KMS-11 (cell line): ENCODE results near the gene EGLN2.
"Not testable (repeated sequence)": the region's sequence is repeated elsewhere in the genome, so short reads cannot be mapped to it uniquely, and the experiment has no call there.

Source experiments
- H2AFZ ChIP-seq: fragments of 200-600 bp; sonication (generic); 2 replicates; pipeline ENCODE4 v1.6.1; 2016; ENCODE audit warnings: antibody characterized with exemption, mixed run types, low read depth
- H3K27ac ChIP-seq: fragments of 200-600 bp; sonication (generic); 2 replicates; pipeline ENCODE4 v1.6.1; 2016; ENCODE audit warnings: mild to moderate bottlenecking, mixed run types
- H3K27me3 ChIP-seq: fragments of 200-600 bp; sonication (generic); 2 replicates; pipeline ENCODE4 v1.6.1; 2017; ENCODE audit warnings: mild to moderate bottlenecking, low read depth, mixed run types, moderate library complexity; ENCODE audit not compliant: insufficient read depth
- H3K36me3 ChIP-seq: fragments of 200-600 bp; sonication (generic); 2 replicates; pipeline ENCODE4 v1.6.1; 2017; ENCODE audit warnings: mild to moderate bottlenecking, mixed run types; ENCODE audit not compliant: insufficient read depth
- H3K4me1 ChIP-seq: fragments of 200-600 bp; sonication (generic); 2 replicates; pipeline ENCODE4 v1.6.1; 2016; ENCODE audit warnings: mild to moderate bottlenecking, low read depth, mixed run types; ENCODE audit not compliant: poor library complexity, severe bottlenecking
- H3K4me2 ChIP-seq: fragments of 200-600 bp; sonication (generic); 2 replicates; pipeline ENCODE4 v1.7.0; 2016; ENCODE audit warnings: mild to moderate bottlenecking, mixed run types
- H3K4me3 ChIP-seq: fragments of 200-600 bp; sonication (generic); IDR thresholded peaks from 2 replicates; pipeline ENCODE4 v1.6.1; 2017; ENCODE audit warnings: low read depth, low read length, mixed read lengths; ENCODE audit not compliant: insufficient read depth
- H3K79me2 ChIP-seq: fragments of 200-600 bp; sonication (generic); 2 replicates; pipeline ENCODE4 v1.6.1; 2016; ENCODE audit warnings: low read depth, mixed run types; ENCODE audit not compliant: insufficient read depth
- H3K9ac ChIP-seq: fragments of 200-600 bp; sonication (generic); 2 replicates; pipeline ENCODE4 v1.6.1; 2016; ENCODE audit warnings: mild to moderate bottlenecking, mixed run types
- H4K20me1 ChIP-seq: fragments of 200-600 bp; sonication (generic); 2 replicates; pipeline ENCODE4 v1.6.1; 2016; ENCODE audit warnings: mild to moderate bottlenecking, mixed run types; ENCODE audit not compliant: insufficient read depth
- CTCF ChIP-seq: fragments of 200-600 bp; sonication (generic); conservative IDR thresholded peaks from 2 replicates; pipeline ENCODE4 v1.6.1; 2017; ENCODE audit warnings: low read depth, mild to moderate bottlenecking, antibody characterized with exemption, low read length, moderate library complexity, mixed read lengths

EGLN2 gene

GRCh38 chr19:40836754-40837429 is 37.9 kb downstream of the EGLN2 start:
- peaks cover 7% of the 10 kb centered on the region for H3K4me1 ChIP-seq
- H3K4me2 ChIP-seq = no peak overlapping the region
- H3K27me3 ChIP-seq = no peaks in the 10 kb centered on the region
- no peak overlapping the region for H3K4me3 ChIP-seq
- no peaks in the 10 kb centered on the region for H4K20me1 ChIP-seq
- no peaks in the 10 kb centered on the region for H3K36me3 ChIP-seq
- no peak for TF ChIP-seq CTCF
- no peaks in the 10 kb centered on the region for H3K79me2 ChIP-seq
- H3K9ac ChIP-seq = no peak overlapping the region
- H3K27ac ChIP-seq = no peak overlapping the region
- no peak overlapping the region for H2AFZ ChIP-seq

GRCh38 chr19:40838477-40838876 is 39.5 kb downstream of the EGLN2 start:
- H3K4me3 ChIP-seq, H3K4me2 ChIP-seq, H3K79me2 ChIP-seq, H4K20me1 ChIP-seq, H2AFZ ChIP-seq, H3K4me1 ChIP-seq, H3K36me3 ChIP-seq, H3K27ac ChIP-seq, H3K27me3 ChIP-seq, H3K9ac ChIP-seq: not testable (repeated sequence)

GRCh38 chr19:40842012-40842411 is 43.0 kb downstream of the EGLN2 start:
- not testable (repeated sequence) for H3K4me2 ChIP-seq, H3K4me1 ChIP-seq, H2AFZ ChIP-seq, H3K4me3 ChIP-seq, H3K79me2 ChIP-seq, H3K27me3 ChIP-seq, H3K36me3 ChIP-seq, H4K20me1 ChIP-seq, H3K9ac ChIP-seq, H3K27ac ChIP-seq

GRCh38 chr19:40842997-40843652 is 44.1 kb downstream of the EGLN2 start:
- not testable (repeated sequence) for H3K4me2 ChIP-seq, H3K27ac ChIP-seq, H3K4me3 ChIP-seq, H3K79me2 ChIP-seq, H3K4me1 ChIP-seq, H3K36me3 ChIP-seq, H3K27me3 ChIP-seq, H3K9ac ChIP-seq, H2AFZ ChIP-seq, H4K20me1 ChIP-seq

GRCh38 chr19:40843653-40844052 is 44.7 kb downstream of the EGLN2 start:
- not testable (repeated sequence) for H3K4me3 ChIP-seq, H3K79me2 ChIP-seq, H3K36me3 ChIP-seq, H3K9ac ChIP-seq, H2AFZ ChIP-seq, H3K27ac ChIP-seq, H3K4me2 ChIP-seq, H4K20me1 ChIP-seq, H3K27me3 ChIP-seq, H3K4me1 ChIP-seq

GRCh38 chr19:40846722-40847121 is 47.7 kb downstream of the EGLN2 start:
- H3K27me3 ChIP-seq, H3K4me3 ChIP-seq, H2AFZ ChIP-seq, H4K20me1 ChIP-seq, H3K79me2 ChIP-seq, H3K27ac ChIP-seq, H3K9ac ChIP-seq, H3K4me1 ChIP-seq, H3K4me2 ChIP-seq, H3K36me3 ChIP-seq: not testable (repeated sequence)

GRCh38 chr19:40850277-40850676 is 51.3 kb downstream of the EGLN2 start, which contains the start of gene CYP2A6:
TSS of gene CYP2A6 (minus strand) at chr19:40850447. CDS start at chr19:40850426, 21 bp downstream.
- not testable (repeated sequence) for H3K36me3 ChIP-seq, H3K9ac ChIP-seq, H3K4me1 ChIP-seq, H2AFZ ChIP-seq, H3K4me2 ChIP-seq, H3K79me2 ChIP-seq, H3K4me3 ChIP-seq, H3K27ac ChIP-seq, H3K27me3 ChIP-seq, H4K20me1 ChIP-seq

- H3K27me3 ChIP-seq, H3K4me2 ChIP-seq, H4K20me1 ChIP-seq, H2AFZ ChIP-seq, H3K27ac ChIP-seq, H3K9ac ChIP-seq, H3K4me3 ChIP-seq, H3K36me3 ChIP-seq, H3K79me2 ChIP-seq: not testable (repeated sequence)
- peaks cover 15% of the 10 kb centered on the region for H3K4me1 ChIP-seq
Measured at GRCh38 chr19:40852467-40853152, 53.6 kb downstream of the EGLN2 start.
